HG03469 (cell line): Measurements from ENCODE around the gene RBP3.
A peak's percentile ranks its signal among the peaks of the same experiment; 100 is the strongest.

Experiments
- ATAC-seq: cut with Tn5 transposase; IDR thresholded peaks from one replicate; pipeline ENCODE4 v1.9.1; 2021; ENCODE audit warnings: mild to moderate bottlenecking, moderate library complexity, moderate number of reproducible peaks; ENCODE audit not compliant: unreplicated experiment

Gene RBP3

DNA sequence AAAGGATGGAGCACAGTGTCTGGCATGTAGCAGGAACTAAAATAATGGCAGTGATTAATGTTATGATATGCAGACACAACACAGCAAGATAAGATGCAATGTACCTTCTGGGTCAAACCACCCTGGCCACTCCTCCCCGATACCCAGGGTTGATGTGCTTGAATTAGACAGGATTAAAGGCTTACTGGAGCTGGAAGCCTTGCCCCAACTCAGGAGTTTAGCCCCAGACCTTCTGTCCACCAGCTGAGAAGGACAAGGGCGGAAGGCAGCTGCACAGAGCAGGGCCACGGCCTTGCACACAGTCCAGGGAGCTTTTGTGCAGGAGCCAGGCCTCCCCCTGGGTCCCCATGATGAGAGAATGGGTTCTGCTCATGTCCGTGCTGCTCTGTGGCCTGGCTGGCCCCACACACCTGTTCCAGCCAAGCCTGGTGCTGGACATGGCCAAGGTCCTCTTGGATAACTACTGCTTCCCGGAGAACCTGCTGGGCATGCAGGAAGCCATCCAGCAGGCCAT lies at the start of gene RBP3:
Gene RBP3, plus strand, starts transcription at position 226 of the 514 bp plus-strand sequence. Its CDS starts 122 bp downstream, at position 348.
- ATAC-seq, result no peak

DNA sequence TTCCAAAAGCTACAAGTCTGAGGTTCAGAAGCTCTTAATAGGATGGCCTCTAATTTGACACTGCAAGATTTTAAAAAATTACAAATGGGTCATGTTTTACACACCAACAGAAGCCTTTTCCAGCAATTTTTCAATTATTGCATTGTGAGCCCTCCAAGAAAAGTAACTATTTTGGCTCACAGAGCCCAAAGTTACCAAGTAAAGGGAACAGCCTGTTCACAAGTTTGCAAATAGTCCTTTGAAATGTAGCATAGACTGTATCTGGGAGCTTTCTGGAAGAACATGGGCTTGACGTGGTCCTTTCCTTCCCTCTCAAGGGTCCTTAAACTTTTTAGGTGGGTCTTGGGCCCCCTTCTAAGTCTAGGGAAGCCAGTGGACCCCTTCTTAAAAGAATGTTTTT lies 49.4 kb upstream of the RBP3 start:
- no peak for ATAC-seq

DNA sequence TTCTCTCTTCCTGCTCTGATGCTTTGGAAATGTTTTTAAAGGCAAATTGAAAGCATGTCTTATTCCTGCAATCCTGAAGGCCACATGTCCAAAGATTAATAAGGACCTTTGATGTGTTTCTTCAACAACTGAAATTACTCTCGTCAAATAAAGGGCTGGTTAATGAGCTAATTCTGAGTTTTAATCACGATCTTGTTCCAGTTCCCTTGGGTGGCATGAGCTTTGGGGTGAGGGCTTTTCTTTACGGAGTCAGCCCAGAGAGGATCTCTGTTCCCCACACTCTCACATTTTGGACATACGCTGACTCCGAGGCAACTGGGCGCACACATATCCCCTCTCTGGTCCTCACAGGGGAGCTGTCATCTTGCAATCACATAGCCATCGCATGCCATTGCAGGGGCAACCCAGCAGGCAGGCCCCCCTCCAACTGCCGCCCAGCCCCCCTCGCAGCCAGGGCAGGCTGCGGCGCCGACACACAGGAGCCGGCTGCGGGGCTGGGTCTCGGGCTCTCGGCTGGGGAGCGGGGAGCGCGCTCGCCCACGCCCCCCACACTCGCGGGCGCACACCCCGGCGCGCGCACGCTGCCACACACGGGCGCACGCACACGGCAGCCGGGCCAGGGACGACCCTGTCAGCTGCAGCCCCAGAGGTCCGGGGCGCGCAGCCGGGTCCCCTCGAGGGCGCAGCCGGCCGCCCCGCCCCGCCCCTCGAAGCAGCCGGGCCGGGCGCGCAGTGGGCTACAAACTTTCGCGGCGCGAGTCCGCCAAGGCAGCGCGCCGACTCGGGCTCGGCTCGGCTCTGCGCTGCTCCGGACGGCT lies 48.3 kb upstream of the RBP3 start, which contains the start of gene GDF10:
Gene GDF10, plus strand, starts transcription at position 587 of the 818 bp plus-strand sequence. CDS start 455 bp downstream, outside the sequence.
- no peak for ATAC-seq

DNA sequence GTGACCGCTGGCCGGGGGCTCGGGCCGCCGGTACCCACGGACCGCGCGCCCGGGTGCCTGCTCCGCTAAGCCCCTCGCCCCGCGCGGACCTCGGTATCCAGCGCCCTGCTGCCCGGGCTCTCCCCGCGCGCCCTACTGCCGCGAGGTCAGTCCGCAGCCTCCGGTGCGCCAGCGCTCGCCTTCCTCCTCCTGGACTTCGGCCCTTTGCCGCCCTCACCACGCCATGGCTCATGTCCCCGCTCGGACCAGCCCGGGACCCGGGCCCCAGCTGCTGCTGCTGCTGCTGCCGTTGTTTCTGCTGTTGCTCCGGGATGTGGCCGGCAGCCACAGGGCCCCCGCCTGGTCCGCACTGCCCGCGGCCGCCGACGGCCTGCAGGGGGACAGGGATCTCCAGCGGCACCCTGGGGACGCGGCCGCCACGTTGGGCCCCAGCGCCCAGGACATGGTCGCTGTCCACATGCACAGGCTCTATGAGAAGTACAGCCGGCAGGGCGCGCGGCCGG lies 47.7 kb upstream of the RBP3 start:
- no peak for ATAC-seq

DNA sequence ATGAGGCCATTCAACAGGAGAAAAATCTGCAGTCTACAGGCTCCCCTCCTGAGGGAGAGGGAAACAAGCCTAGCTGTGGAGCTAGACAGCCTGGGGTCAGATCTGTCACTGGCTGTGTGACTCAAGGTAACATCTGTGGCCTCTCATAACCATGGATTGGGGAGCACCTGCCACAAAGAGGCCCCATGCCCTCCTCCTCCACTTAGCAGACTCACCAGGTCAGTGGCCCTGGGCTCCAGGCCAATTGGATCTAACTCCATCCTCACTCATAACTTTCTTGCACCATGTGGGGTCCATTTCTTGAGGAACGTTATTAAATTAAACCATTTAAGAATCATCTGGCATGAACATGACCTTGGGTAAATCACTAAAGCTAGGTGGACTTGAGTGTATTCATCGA lies 46.3 kb upstream of the RBP3 start:
- no peak for ATAC-seq

DNA sequence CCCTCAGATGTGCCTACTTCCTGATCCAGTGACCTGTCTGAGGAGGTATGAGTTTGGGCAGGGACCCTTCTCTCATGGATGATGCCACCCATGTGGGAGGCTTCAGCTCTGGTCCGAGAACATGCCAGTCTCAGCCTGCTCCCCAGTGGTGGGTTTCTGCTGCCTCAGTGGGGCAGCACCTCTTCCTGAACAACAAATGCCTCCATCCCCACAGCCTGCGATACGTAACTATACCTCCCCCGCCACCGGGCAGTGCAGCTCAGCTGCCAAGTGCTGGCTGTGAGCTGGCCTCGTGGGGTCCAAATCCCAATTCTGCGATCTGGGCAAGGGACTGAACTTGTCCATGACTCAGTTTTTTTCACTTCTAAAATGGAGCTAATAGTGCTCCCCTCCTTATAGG lies 45.1 kb upstream of the RBP3 start:
- ATAC-seq, result no peak

DNA sequence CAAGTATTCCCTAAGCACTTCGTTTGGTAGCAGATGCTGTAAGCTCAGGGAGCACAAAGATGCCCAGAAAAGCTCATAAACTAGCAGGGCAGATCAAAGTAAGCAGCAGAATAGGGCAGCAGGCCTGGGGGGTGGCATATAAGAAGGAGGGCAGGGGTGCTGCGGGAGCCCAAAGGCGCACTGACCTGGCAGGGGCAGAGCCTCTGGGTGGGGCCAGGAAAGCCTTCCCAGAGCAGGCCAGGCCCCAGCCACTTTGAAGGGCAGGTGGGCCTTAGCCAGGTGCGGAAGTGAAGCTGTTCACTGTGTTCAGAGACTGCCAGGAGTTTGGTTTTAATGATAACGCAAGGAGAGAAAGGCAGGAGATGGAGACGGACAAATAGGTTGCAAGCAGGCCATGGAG lies 44.3 kb upstream of the RBP3 start:
- no peak for ATAC-seq

DNA sequence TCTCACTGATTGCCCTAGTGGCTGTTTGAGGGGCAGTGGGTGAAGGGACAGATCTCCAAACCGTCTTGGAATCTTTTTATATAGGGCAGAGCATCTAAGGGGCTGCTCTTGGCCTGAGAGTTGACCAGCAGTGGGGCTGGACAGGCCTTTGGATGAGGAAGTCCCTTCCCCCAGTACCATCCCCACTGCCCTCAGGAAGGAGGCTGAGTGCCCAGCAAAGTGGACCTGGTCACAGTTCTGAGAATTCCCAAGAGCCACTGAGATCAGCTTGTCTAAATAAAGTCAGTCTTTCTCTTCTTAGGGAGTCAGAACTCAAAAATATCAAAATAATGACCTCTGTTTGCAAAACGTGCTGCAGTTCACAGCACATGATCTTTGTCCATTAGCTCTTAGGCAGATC lies 42.6 kb upstream of the RBP3 start:
- no peak for ATAC-seq

DNA sequence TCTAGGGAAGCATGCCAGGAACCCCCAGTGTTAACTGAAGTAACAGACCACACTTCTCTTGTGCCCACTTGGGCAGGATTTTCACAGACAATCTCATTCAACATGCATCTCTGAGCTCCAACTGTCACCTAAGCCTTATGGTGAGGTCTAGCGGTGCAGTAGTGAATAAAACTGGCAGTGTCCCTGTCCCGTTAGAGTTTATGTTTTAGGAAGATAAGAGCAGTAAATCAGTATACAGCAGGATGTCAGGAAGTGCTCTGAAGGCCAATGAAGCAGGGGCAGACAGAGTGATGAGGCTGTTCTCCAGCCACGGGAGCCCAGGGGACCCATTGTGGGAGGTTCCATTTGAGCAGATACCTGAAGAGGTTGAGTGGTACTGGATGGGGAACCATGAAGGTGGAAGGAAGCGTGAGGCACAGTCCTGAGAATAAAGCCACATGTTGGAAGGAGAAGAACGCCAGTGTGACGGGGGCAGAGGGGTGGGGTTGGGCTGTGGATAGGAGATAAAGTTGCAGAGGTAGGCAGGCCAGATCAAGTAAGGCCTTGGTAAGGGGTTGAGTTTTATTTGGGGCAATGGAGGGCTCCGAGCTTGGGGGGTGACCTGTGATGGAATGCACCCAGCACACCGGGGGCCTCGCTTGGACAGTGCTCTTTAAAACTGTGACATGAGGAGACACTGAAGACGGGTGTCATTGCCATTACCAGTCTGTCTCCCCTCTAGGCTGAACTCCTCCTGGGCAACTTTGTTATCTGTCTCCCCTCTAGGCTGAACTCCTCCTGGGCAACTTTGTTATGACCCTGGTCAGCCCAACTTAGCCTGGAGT lies 41.6 kb upstream of the RBP3 start:
- no peak for ATAC-seq

DNA sequence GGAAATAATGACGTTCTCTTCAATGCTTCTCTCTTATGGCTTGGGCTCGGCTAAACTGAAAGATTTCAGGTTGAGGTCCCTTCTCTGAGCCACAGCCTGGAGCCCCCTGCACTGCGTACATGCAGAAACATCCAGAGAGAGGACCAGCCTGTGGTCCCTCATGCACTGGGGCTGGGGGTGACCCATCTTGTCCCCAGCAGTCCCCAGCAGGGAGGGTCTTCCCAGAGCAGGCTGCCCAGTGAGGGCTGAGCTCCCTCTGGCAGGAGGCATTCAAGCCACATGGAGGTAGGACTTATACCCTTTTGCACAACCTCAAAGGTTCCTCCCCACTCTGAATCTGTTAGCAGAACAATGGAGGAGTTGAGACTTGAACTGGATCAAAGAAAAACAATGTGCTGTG lies 40.8 kb upstream of the RBP3 start:
- no peak for ATAC-seq

DNA sequence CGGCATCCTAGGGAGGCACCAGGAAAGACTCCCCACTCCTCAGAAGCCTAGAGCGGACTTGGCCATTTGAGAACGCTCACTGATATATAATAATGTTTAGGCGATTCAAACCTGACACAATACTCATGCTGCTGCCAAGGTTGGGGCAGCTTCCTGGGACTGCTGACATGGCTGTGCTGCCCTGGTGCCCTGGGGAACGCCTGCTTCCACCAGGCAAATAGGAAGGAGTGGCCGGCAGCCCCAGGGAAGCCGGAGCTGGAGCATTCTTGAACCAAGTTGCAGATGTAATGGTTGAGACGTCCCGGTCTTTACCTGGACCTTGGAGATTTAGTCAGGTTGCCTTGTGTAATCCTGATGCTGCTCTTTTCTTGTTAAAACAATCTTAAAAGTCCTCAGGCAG lies 39.4 kb upstream of the RBP3 start:
- no peak for ATAC-seq

DNA sequence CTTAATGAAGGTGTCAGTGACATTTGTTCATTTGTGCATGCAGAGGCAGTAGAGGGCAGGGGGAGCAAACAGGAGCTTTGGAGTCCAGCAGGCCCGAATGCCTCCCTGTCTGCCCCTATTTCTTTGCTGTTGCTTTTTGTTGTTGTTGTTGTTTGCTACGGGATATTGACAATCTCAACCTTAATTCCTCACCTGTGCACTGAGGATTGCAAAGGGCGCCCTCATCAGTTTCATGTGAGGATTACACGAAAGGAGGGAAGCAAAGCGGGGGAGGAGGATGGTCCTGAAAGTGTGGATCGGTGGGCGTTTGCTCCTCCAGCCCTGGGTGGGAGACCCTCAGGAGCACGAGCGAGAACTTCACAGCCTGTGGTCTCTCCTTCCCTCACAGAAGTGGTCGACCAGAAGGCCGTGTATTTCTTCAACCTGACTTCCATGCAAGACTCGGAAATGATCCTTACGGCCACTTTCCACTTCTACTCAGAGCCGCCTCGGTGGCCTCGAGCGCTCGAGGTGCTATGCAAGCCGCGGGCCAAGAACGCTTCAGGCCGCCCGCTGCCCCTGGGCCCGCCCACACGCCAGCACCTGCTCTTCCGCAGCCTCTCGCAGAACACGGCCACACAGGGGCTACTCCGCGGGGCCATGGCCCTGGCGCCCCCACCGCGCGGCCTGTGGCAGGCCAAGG lies 38.6 kb upstream of the RBP3 start:
- ATAC-seq, result no peak

DNA sequence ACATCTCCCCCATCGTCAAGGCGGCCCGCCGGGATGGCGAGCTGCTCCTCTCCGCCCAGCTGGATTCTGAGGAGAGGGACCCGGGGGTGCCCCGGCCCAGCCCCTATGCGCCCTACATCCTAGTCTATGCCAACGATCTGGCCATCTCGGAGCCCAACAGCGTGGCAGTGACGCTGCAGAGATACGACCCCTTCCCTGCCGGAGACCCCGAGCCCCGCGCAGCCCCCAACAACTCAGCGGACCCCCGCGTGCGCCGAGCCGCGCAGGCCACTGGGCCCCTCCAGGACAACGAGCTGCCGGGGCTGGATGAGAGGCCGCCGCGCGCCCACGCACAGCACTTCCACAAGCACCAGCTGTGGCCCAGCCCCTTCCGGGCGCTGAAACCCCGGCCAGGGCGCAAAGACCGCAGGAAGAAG lies 38.1 kb upstream of the RBP3 start:
- ATAC-seq, result no peak

DNA sequence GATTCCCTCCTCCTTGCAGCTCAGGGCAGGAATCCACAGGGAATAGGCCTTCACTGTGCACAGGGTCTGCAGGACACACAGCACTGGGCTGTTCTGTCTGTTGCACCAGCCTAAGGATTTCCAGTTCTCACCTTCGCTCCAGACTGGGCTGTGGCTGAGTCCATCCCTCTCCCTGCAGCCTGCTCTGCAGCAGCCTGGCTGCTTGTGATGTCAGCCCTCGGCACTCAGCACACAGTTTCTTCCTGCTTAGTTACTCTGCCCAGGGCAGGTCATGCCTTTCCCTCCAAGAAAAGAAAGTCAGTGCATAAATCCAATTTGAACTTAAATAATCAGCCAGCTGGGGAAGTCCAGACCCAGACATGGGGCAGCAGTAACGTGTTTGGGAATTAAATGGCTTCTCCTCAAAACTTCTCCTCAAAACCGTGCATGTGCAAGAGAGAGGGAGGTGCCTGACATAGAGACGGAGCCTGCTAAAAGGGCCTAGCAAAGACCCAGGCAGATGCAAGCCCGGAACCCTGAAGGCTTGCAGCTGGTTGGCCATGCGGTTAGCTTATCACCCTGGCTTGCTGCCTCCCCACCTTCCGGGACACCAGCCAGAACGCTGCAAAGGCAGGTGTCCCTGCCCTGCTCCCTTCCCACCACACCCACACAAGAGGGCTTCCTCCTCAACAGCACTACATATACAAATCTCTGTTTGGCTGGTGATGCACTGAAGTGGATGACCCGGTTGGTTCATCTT lies 36.8 kb upstream of the RBP3 start:
- ATAC-seq, result no peak

DNA sequence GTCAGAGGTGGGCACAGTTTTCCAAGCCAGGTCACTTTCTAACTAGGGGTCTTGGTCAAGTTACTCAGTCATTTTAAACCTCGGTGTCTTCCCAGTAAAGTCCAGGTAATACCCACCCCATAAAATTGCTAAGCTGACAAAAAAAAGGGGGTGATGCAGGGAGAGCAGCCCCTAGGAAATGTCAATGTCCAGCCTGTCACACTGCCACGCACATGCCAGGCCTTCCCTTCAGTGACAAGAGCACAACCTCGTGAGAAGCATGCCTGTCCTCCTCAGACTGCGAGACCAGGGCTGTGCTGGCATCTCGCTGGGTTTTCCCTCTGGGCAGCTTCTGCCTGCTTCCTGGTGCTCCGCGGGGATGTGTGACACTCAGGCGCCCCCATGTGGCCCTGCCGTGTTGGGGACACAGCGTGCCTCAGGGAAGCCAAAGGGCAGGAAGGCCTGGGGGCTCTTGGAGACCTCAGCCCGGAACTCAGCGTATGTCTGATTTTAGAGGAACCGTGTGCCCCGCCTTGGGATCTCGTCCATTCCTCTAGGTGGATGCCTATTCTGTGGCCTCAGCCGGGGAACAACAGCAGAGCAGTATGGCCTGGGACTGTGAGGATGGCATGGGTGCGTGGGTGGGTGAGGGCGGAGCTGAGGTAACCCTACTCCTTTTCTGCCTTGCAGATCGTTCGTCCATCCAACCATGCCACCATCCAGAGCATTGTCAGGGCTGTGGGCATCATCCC lies 36.1 kb upstream of the RBP3 start:
- peak; percentile 62 for ATAC-seq

DNA sequence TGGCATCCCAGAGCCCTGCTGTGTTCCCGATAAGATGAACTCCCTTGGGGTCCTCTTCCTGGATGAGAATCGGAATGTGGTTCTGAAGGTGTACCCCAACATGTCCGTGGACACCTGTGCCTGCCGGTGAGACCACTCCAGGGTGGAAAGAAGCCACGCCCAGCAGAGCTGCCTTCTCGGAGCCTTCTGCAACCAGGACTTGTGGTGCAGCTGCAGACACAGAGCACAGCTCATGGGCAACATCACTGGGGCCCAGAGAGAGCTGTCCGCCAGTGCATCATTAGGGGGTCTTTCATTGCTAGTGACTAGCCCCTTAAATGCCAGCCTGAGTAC lies 35.5 kb upstream of the RBP3 start:
- no peak for ATAC-seq

DNA sequence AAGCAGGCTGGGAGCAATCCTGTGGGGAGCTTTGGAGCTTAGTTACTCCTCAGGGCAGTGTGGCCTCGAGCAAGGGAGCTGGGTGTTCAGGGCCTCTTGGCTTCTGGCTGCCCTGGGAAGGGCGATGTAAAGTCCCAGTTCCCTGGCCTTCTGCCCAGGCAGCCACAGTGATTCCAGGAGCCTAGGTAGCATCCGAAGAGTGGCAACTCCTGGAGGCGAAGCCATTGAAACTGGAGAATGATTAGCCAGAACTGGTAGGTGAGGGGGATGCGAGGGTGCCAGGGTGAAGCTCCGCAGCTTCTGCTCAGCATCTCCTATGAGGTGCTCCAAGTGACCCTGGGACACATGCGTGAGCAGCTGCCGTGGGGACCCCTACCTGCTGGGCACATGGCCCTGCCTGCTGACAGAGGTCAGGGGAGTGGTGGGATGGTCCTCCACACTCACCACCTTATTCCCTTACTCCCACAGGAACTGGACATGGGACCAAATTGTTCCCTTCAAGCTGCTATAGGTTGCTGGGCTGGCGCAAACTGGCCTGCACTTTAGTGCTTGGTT lies 33.7 kb upstream of the RBP3 start:
- no peak for ATAC-seq

DNA sequence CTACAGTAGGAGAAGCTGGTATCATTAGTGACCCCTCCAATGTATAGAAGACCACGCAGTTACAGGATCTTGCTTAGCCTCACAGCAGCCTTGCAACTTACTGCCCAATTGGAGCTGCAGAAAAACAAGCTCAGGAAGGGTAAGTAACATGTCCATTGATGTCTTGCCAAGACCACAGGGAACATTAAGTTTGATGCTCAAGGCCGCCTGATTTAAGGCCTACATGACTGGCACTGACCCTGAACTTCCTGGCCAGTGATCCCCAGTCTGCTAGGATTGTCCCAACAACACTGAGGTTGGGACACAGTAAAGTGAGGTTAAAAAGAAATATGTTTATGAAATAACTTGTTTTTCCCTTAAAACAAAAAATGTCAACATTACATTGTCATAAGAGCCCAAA lies 32.7 kb upstream of the RBP3 start:
- ATAC-seq, result no peak

DNA sequence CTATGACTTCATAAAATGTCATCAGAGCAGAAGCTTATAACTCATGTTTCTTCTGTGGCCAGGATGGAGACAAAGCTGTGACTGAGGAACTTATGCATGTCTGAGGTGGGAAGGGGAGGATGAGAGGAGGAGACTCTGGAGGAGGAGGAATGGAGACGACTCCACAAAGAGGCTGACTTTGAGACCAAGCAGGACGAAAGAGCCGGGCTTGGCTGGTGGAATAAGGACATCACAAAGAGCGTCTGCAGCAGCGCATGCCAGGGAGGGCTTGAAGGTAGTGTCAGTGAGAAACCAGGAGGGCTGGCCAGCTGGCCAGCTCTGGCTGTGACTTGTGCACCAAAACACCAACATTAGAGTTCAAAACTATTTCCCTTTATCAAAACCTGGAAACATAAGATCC lies 32.0 kb upstream of the RBP3 start:
- no peak for ATAC-seq

DNA sequence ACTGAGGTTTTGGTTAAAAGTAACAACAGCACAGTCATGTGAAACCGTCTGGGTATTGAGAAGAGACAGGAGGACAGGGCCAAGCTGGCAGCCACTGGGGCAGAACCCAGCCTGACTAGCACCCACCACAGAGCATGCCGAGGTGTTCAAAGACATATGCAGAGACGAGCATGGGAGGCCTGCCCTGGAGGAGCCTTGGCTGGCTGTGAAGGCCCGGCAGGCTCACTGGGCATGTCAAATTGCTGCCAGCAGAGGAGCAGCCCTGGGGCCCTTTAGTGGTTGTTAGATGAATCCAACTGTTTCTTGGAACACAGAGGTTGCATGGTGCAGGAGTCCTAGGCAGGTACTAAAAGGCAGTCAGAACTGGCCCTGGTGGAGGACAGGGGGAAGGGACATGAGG lies 30.9 kb upstream of the RBP3 start:
- ATAC-seq, result no peak
